HG02588 (cell line): ENCODE data around the gene RTP5.
"Not testable (repeated sequence)": the region's sequence is repeated elsewhere in the genome, so short reads cannot be mapped to it uniquely, and the experiment has no call there.

Experiments used
- ATAC-seq: cut with Tn5 transposase; IDR thresholded peaks from one replicate; pipeline ENCODE4 v1.9.1; 2021; ENCODE audit warnings: mild to moderate bottlenecking, moderate library complexity; ENCODE audit not compliant: unreplicated experiment

RTP5 gene

GRCh38 chr2:241901500-241902351 lies 32.2 kb downstream of the RTP5 start:
- ATAC-seq = no peak

GRCh38 chr2:241902357-241902991 lies 32.9 kb downstream of the RTP5 start:
- no peak for ATAC-seq

GRCh38 chr2:241903121-241904010 lies 33.8 kb downstream of the RTP5 start:
- ATAC-seq = no peak

- no peak for ATAC-seq
Observed at GRCh38 chr2:241904011-241904718, 34.6 kb downstream of the RTP5 start.

- ATAC-seq = no peak
Observed at GRCh38 chr2:241904791-241905710, 35.5 kb downstream of the RTP5 start.

- ATAC-seq = no peak
Observed at GRCh38 chr2:241905716-241906377, 36.3 kb downstream of the RTP5 start.

GRCh38 chr2:241906378-241906770 lies 36.8 kb downstream of the RTP5 start:
- not testable (repeated sequence) for ATAC-seq

- no peak for ATAC-seq
Observed at GRCh38 chr2:241906826-241907570, 37.5 kb downstream of the RTP5 start.

- not testable (repeated sequence) for ATAC-seq
Observed at GRCh38 chr2:241907831-241908230, 38.3 kb downstream of the RTP5 start.

GRCh38 chr2:241908686-241909420 lies 39.3 kb downstream of the RTP5 start:
- no peak for ATAC-seq

GRCh38 chr2:241909769-241910168 lies 40.2 kb downstream of the RTP5 start:
- ATAC-seq = no peak

- ATAC-seq = no peak
Observed at GRCh38 chr2:241910604-241911520, 41.3 kb downstream of the RTP5 start.

- ATAC-seq = no peak
Observed at GRCh38 chr2:241911551-241911950, 42.0 kb downstream of the RTP5 start.

GRCh38 chr2:241912021-241912555 lies 42.6 kb downstream of the RTP5 start:
- no peak for ATAC-seq

- ATAC-seq = no peak
Observed at GRCh38 chr2:241913703-241914102, 44.2 kb downstream of the RTP5 start.

- ATAC-seq = no peak
Observed at GRCh38 chr2:241914542-241914941, 45.0 kb downstream of the RTP5 start.
